Frontal cortex (tissue), 4 donors: ENCODE data around the gene XG. TPM values are rescaled to one million over a fixed set of nuclear protein-coding genes. Genes with fewer than 3 reads are reported as not detected.
"Not testable (repeated sequence)": the region's sequence is repeated elsewhere in the genome, so short reads cannot be mapped to it uniquely, and the experiment has no call there.

Source experiments
- DNase-seq, 2 donors: peaks; one replicate each; pipeline ENCODE4 v3.0.0; 2012; ENCODE audit warnings: low spot score in 2 of 2
- FAIRE-seq: peaks from 2 replicates; lab custom pipeline; 2012; peaks lifted over from hg19 to GRCh38; lab: Jason Lieb, UNC
- total RNA-seq: library from RNA; depleted of rRNA; stranded (reverse); fragments of >200 nt; gene quantifications from one replicate; pipeline ENCODE4 v1.2.3, GENCODE V29; 2014
- donor health status: control.
- donor health status: control.
- donor health status: control.

XG gene
- not detected for total RNA-seq

GRCh38 chrX:2751874-2752300, at the start of gene XG:
Gene XG (plus strand): TSS chrX:2752040. CDS start chrX:2752275, 235 bp downstream.
- not testable (repeated sequence) for DNase-seq, FAIRE-seq

- no peak for FAIRE-seq
These were observed 47.9 kb upstream of the XG start for GRCh38 chrX:2703991-2704369.

GRCh38 chrX:2705046-2705832, 46.6 kb upstream of the XG start:
- DNase-seq (no peak), FAIRE-seq (no peak)

More at GRCh38 chrX:2703991-2704369, 47.9 kb upstream of the XG start:
- DNase-seq, result peak in 1 of 2 donors; percentile 31

- no peak for DNase-seq
- FAIRE-seq, result no peak
These were observed 44.5 kb upstream of the XG start for GRCh38 chrX:2707334-2707760.

- no peak for DNase-seq
- FAIRE-seq, result no peak
These were observed 43.8 kb upstream of the XG start for GRCh38 chrX:2708021-2708420.

GRCh38 chrX:2708592-2709188, 43.1 kb upstream of the XG start:
- DNase-seq (no peak), FAIRE-seq (no peak)

- DNase-seq, result no peak
- FAIRE-seq, result no peak
These were observed 42.3 kb upstream of the XG start for GRCh38 chrX:2709556-2709955.

GRCh38 chrX:2710041-2710840, 41.6 kb upstream of the XG start:
- FAIRE-seq (no peak), DNase-seq (no peak)

- DNase-seq (no peak), FAIRE-seq (no peak)
These were observed 40.4 kb upstream of the XG start for GRCh38 chrX:2711441-2711840.

GRCh38 chrX:2712428-2712827, 39.4 kb upstream of the XG start:
- DNase-seq (no peak), FAIRE-seq (no peak)

- DNase-seq, result no peak
- no peak for FAIRE-seq
These were observed 38.7 kb upstream of the XG start for GRCh38 chrX:2712890-2713840.

- FAIRE-seq (no peak), DNase-seq (no peak)
These were observed 37.3 kb upstream of the XG start for GRCh38 chrX:2714551-2714950.

GRCh38 chrX:2715066-2715600, 36.7 kb upstream of the XG start:
- DNase-seq, result no peak
- FAIRE-seq, result no peak

GRCh38 chrX:2717312-2717711, 34.5 kb upstream of the XG start:
- DNase-seq (no peak), FAIRE-seq (no peak)

- FAIRE-seq (no peak), DNase-seq (no peak)
These were observed 33.0 kb upstream of the XG start for GRCh38 chrX:2718821-2719220.

- no peak for FAIRE-seq
- no peak for DNase-seq
These were observed 31.9 kb upstream of the XG start for GRCh38 chrX:2719774-2720447.

GRCh38 chrX:2723286-2723879, 28.5 kb upstream of the XG start:
- FAIRE-seq (no peak), DNase-seq (no peak)

- DNase-seq, FAIRE-seq: not testable (repeated sequence)
These were observed 24.6 kb upstream of the XG start for GRCh38 chrX:2727264-2727663.
